T follicular helper cell (primary cell): ENCODE results near the gene HINFP.
A peak's percentile ranks its signal among the peaks of the same experiment; 100 is the strongest.
"Not testable (repeated sequence)": the region's sequence is repeated elsewhere in the genome, so short reads cannot be mapped to it uniquely, and the experiment has no call there.

Experiments
- DNase-seq: peaks from one replicate; pipeline ENCODE4 v3.0.0-alpha.2; 2020; ENCODE audit warnings: low read depth

HINFP gene

DNA sequence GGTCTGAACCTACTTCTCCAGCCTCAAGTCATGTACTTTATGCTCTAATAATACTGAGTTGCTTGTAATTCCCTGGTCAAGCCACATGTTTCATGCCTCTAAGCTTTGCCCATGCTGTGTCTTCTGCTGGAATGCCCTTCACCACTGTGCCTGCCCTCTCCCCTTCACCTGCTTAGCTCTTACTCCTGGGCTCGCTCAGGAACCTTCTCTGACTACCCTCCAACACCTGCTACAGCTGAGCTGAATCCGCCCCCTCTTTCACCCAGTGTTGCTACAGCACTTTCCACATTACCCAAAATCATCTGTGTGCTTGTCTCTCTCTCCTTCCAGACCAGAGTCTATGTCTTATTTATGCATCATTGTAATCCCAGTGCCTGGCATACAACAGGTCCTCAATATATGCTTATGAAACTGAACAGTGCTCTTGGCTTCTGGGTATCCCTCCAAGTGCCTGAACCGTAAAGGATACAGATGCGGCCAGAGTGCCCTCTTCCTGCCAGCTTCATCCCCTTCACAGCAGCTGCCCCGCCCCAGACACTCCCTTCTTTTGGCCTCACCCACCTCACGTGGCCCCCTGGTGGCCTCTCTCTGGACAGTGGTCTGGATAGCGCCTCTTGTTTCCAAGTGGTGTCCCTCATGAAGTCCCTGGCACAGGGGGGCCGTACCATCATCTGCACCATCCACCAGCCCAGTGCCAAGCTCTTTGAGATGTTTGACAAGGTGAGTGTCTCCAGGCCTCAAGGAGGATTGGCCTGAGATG, 34.5 kb downstream of the HINFP start:
- DNase-seq = no peak

GRCh38 chr11:119156496-119156895, 35.1 kb downstream of the HINFP start:
- no peak for DNase-seq

- DNase-seq = no peak
Measured at GRCh38 chr11:119157063-119157462, 35.7 kb downstream of the HINFP start.

- DNase-seq = no peak
Measured at GRCh38 chr11:119158467-119158866, 37.1 kb downstream of the HINFP start.

GRCh38 chr11:119160151-119160550, 38.8 kb downstream of the HINFP start:
- DNase-seq = no peak

GRCh38 chr11:119161871-119162270, 40.5 kb downstream of the HINFP start:
- DNase-seq = no peak

- no peak for DNase-seq
Measured at GRCh38 chr11:119166368-119167076, 45.1 kb downstream of the HINFP start.

GRCh38 chr11:119167077-119167458, 45.7 kb downstream of the HINFP start:
- not testable (repeated sequence) for DNase-seq

DNA sequence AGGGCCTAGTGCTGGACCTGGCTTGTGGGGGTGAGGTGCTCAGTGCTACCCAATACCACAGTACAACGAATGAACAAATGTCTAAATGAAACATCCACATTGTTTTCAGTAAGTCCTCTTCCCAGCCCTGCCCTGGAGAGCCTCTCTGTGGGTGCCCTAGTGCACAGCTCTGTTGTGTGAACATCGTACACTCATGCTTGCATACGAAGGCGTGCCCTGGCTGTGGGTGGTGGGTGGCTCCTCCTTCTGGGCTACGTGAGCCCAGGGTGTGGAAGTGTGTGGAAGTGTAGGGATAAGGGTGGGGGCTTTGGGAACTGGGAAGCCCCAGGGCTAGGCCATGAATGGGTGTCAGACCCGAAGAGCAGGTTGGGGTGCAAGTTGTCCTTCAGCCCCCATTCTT, 46.6 kb downstream of the HINFP start:
- DNase-seq = no peak

GRCh38 chr11:119168471-119169281, 47.3 kb downstream of the HINFP start, which contains the start of gene NLRX1:
NLRX1 (plus strand) TSS chr11:119168725; CDS start chr11:119171404, 2,679 bp downstream.
- peak; percentile 72 for DNase-seq

DNA sequence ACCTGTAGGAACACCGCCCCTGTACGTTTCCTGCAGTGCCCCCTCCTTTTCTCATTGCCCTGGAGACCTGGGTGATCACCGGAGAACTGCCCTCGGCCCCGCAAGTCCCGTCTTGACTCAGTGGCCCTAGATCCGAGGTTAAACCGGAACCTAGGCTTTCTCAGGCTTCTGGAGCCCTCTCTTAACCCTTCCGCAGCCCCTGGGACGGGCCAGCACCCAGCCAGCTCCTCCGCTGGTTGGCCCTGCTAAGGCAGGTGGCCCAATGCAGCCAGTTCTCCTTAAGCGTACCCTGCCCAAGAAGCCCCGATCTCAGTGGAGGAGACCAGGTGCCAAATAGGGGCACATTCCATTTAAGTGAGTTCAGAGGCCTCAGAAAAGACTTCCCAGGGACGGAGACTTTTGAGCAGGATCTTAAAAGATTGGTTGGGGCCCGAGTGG, 47.9 kb downstream of the HINFP start:
- no peak for DNase-seq

DNA sequence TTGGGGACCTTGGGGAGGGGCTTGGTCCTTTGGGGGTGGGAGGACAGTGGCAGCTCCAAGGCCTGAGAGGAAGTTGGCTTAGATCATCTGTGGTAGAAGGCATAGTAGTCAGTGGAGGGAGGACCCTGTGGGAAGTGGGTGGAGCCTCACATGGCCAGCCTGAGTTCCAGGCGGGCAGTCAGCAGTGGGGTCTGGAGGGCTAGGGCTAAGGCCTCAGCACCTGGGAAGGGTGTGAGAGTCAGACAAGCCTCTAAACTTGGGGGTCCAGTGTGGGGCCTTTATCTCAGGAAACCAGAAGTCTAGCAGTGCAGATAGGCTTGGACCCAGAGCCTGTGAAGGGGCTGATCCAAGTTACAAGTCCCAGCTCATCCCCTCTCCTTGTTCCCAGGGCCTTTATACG, 51.1 kb downstream of the HINFP start:
- no peak for DNase-seq

GRCh38 chr11:119173453-119173852, 52.1 kb downstream of the HINFP start:
- no peak for DNase-seq

DNA sequence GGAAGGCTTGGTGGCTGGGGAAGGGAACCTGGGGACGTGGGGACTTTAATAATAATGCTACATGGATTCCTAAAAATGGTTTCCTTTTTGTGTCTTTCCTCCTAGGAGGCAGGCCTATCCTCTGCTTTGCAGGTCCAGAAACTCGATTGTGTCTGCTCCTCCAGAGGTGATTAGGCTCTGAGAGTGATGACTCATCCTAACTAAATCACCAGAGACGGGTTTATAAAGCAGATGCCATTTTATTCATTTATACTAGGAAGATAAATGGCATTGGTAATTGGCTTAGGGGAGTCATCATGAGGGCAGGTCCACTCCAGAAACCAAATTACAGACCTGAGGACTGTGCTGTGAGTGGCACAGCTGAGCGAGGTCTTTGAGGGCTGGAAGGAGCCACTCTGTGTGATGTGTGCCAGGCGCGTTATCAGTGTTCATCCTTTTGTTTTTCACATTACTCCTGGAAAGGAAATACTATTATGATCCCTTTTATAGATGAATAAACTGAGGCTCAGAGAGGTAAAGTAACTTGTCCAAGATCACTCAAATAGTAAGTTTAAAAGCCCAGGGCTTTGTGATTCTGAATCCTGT, 54.2 kb downstream of the HINFP start:
- DNase-seq = no peak

DNA sequence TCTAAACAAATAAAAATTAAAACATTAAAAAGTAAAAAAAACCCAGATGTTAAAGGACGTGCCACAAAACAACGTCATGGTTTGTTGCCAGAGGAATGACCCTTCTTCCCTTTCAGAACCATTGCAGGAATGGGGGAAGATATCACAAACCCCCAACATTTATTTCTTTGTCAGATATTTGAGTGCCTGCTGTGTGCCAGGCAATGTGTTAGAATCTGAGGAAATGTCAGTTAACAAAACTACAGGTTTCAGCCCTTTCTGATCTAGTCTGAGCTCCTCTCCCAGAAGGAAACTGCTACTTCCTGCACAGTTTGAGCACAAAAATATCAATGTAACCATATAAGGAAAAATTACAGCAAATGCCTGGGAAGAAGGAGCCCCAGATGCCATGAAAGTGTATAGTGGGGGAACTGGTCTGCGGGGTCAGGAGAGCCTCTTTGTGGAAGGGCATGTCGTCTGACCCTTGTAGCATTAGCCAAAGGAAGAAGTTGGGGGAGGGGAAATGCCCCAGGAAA, 56.8 kb downstream of the HINFP start:
- no peak for DNase-seq

DNA sequence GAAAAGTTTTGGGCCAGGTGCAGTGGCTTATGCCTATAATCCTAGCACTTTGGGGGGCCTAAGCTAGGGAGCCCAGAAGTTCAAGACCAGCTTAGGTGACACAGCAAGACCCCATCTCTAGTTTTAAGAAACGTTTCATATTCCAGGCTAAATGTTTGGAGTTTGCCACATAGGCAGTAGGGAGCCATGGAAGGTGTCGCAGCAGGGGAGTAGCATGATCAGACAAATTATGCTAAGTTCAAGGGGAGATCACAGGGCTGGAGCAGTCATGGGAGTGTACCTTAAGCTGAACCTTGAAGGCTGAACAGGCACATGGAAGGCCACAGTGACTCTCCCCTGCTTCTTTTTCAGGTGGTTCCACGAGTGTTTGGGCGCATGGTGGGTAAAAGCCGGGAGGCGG, 58.0 kb downstream of the HINFP start:
- DNase-seq = no peak

DNA sequence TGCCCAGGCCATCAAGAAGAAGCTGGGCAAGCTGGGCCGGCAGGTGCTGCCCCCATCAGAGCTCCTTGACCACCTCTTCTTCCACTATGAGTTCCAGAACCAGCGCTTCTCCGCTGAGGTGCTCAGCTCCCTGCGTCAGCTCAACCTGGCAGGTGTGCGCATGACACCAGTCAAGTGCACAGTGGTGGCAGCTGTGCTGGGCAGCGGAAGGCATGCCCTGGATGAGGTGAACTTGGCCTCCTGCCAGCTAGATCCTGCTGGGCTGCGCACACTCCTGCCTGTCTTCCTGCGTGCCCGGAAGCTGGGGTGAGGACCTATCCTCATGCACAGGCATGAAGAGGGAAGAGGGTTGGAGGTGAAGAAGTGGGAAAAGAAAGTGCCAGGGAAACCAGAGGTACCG, 58.6 kb downstream of the HINFP start:
- DNase-seq = no peak

DNA sequence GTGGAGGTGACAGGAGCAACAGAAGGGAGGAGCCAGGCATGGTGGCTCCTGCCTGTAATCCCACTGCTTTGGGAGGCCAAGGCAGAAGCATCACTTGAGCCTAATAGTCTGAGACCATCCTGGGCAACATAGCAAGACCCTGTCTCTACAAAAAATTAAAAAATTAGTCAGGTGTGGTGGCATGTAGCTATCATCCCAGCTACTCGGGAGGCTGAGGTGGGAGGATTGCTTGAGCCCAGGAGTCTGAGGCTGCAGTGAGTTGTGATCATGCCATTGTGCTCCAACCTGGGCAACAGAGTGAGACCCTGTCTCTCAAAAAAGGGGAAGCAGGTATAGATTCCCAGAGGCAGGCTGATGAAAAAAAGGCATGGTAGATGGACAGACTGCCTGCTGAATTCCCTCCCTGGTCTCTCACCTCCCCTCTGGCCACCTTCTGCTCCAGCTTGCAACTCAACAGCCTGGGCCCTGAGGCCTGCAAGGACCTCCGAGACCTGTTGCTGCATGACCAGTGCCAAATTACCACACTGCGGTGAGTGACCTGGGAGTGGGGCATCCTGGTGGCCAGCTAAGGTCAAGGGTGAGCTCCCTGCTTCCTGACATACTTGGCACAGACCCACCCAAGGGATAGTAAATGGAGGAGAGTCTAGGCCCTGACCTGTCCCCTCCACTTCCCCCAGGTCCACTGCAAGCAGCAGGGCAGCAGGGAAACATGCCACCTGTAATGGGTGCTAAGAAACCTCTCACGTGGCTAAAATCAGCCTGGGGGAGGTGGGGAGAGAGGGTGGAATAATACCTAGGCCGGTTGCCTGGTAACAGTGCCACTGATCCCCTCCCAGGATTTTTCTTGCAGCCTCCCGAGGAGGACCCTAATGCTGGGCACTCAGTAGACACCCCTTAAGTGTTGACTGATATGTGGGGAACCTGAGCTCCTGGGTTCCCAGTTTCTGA, 59.6 kb downstream of the HINFP start:
- no peak for DNase-seq

DNA sequence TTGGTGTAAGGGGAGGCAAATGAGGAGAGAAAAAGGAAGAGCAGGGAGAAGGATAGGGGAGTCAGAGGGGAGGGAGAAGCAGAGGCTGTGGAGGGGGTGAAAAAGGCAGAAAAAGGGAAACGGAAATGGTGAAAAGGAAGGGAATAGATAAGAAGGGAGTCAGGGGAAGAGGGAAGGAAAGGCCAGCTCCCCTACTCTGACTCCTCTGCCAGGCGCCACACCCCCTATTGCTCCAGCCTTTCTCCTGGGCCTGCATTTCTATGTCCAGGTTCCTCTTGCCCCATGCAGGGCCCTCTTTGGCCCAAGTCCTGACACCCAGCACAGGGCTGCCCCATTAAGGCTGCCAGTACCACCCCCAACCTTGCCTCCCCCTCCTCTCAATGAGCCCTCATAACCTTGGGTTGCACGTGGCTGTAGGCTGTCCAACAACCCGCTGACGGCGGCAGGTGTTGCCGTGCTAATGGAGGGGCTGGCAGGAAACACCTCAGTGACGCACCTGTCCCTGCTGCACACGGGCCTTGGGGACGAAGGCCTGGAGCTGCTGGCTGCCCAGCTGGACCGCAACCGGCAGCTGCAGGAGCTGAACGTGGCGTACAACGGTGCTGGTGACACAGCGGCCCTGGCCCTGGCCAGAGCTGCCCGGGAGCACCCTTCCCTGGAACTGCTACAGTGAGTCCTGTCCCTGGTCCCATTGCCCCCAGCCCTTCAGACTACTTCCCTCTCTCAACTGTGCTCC, 60.5 kb downstream of the HINFP start:
- DNase-seq = no peak

GRCh38 chr11:119184399-119184798, 63.0 kb downstream of the HINFP start:
- not testable (repeated sequence) for DNase-seq
